Measurements from ENCODE around the gene DNAAF8. TPM values are rescaled to one million over a fixed set of nuclear protein-coding genes. Genes with fewer than 3 reads are reported as not detected.

The DNAAF8 gene
- total RNA-seq, 2 donors from 2014 or later, result not detected

DNA sequence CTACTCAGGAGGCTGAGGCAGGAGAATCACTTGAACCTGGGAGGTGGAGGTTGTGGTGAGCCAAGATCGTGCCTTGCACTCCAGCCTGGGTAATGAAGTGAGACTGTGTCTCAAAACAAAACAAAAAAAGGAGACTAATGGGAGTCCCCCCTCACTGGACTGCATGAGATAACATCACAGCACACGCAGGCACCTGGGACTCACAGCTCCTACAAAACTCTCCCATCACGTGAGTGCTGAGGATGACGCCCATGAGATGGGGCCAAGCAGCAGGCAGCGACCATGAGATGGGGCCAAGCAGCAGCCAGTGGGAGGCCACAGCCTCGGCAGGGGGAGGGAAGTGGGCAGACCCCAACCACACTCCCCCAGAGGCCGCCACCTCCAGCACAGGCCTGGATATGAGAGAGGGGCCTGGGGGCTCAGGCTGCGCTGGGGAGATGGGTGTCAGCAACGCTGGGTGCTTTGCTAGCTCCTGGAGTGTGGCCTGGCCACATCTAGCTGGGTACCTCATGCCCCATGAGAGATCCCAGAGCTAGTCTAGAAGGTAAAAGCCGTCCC lies 15.4 kb downstream of the DNAAF8 start:
- ATAC-seq (ENCODE audit: insufficient number of reproducible peaks, low FRiP score, low read depth), result no peak
- Histone ChIP-seq H3K9me3 (no peaks in the 10 kb centered on the region), H3K4me1 (ENCODE audit: control insufficient read depth in 1 of 2, low read depth in 2 of 2) (peaks cover 3 to 13% of the 10 kb centered on the region in 2 donors), H3K27ac (no peak overlapping the region), H3K4me3 (no peak overlapping the region), H3K36me3 (peaks cover 35% of the 10 kb centered on the region), H3K27me3 (replicated peaks; ENCODE audit: insufficient read depth) (no peaks in the 10 kb centered on the region)
- TF ChIP-seq, protein P1, sequence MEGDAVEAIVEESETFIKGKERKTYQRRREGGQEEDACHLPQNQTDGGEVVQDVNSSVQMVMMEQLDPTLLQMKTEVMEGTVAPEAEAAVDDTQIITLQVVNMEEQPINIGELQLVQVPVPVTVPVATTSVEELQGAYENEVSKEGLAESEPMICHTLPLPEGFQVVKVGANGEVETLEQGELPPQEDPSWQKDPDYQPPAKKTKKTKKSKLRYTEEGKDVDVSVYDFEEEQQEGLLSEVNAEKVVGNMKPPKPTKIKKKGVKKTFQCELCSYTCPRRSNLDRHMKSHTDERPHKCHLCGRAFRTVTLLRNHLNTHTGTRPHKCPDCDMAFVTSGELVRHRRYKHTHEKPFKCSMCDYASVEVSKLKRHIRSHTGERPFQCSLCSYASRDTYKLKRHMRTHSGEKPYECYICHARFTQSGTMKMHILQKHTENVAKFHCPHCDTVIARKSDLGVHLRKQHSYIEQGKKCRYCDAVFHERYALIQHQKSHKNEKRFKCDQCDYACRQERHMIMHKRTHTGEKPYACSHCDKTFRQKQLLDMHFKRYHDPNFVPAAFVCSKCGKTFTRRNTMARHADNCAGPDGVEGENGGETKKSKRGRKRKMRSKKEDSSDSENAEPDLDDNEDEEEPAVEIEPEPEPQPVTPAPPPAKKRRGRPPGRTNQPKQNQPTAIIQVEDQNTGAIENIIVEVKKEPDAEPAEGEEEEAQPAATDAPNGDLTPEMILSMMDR (IDR thresholded peaks at IDR 0.05), result no peak
- no peak for DNase-seq (ENCODE audit: low spot score)

DNA sequence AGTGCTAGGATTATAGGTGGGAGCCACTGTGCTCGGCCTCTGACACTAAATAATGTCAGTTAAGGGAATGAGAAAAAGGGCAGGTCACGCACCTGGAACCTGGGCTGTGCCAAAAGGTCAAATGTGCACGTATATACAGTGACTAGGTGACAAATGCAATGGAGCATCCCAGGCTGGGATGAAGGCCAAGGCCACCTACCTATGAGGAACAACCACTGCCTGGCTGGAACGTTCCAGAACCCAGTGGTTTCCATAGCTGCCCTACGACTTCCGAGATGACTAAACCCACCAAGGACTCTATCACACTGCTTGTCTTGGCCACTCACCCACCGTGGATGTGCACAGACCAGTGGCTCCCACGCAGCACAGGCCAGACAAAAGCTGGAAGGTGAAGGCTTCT lies 16.6 kb downstream of the DNAAF8 start:
- no peak overlapping the region for H3K27ac ChIP-seq
- peaks cover 3 to 13% of the 10 kb centered on the region in 2 donors for H3K4me1 ChIP-seq (ENCODE audit: control insufficient read depth in 1 of 2, low read depth in 2 of 2)
- H3K36me3 ChIP-seq, result peaks cover 39% of the 10 kb centered on the region
- TF ChIP-seq, protein P1 (IDR thresholded peaks at IDR 0.05), result no peak
- no peaks in the 10 kb centered on the region for H3K9me3 ChIP-seq
- DNase-seq (ENCODE audit: low spot score), result no peak
- no peak overlapping the region for H3K4me3 ChIP-seq
- ATAC-seq (ENCODE audit: insufficient number of reproducible peaks, low FRiP score, low read depth), result no peak
- no peaks in the 10 kb centered on the region for H3K27me3 ChIP-seq (replicated peaks; ENCODE audit: insufficient read depth)

- Histone ChIP-seq H3K27me3 (replicated peaks; ENCODE audit: insufficient read depth) (no peaks in the 10 kb centered on the region), H3K4me3 (no peak overlapping the region), H3K27ac (no peak overlapping the region), H3K9me3 (no peaks in the 10 kb centered on the region), H3K4me1 (ENCODE audit: control insufficient read depth in 1 of 2, low read depth in 2 of 2) (peaks cover 0 to 4% of the 10 kb centered on the region in 2 donors), H3K36me3 (peaks cover 43% of the 10 kb centered on the region)
- ATAC-seq (ENCODE audit: insufficient number of reproducible peaks, low FRiP score, low read depth) (no peak), DNase-seq (ENCODE audit: low spot score) (no peak)
- TF ChIP-seq, protein P1 (IDR thresholded peaks at IDR 0.05), result no peak
Observed at GRCh38 chr16:4752351-4753100, 18.2 kb downstream of the DNAAF8 start.

DNA sequence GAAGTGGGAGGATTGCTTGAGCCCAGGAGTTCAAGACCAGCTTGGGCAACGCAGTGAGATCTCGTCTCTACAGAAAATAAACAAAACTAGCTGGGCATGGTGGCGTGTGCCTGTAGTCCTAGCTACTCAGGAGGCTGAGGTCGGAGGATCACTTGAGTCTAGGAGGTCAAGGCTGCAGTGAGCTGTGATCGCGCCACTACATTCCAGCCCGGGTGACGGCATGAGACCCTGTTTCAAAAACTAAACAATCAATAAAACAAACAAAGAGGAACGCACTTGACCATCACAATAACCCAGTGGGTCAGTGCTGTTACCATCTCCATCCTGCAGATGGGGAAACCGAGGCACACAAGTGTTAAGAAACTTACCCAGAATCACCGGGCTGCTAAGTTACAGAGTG lies 18.9 kb downstream of the DNAAF8 start:
- Histone ChIP-seq H3K27me3 (replicated peaks; ENCODE audit: insufficient read depth) (no peaks in the 10 kb centered on the region), H3K9me3 (no peaks in the 10 kb centered on the region)

DNA sequence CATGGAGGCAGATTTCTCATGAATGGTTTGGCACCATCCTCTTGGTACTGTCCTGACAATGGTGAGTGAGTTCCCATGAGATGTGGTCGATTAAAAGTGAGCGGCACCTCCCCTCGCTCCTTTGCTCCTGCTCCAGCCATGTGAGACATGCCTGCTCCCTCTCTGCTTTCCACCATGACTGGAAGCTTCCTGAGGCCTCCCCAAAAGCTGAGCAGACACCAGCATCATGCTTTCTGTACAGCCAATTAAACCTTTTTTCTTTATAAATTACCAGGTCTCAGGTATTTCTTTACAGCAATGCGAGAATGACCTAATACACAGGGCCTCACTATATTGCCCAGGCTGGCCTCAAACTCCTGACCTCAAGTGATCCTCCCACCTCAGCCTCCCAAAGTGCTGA lies 20.5 kb downstream of the DNAAF8 start:
- Histone ChIP-seq H3K36me3 (peaks cover 52% of the 10 kb centered on the region), H3K27me3 (replicated peaks; ENCODE audit: insufficient read depth) (no peaks in the 10 kb centered on the region), H3K4me1 (ENCODE audit: control insufficient read depth in 1 of 2, low read depth in 2 of 2) (no peaks in the 10 kb centered on the region), H3K9me3 (no peaks in the 10 kb centered on the region), H3K27ac (no peak overlapping the region), H3K4me3 (no peak overlapping the region)
- TF ChIP-seq, protein P1 (IDR thresholded peaks at IDR 0.05), result no peak
- ATAC-seq (ENCODE audit: insufficient number of reproducible peaks, low FRiP score, low read depth), result no peak
- no peak for DNase-seq (ENCODE audit: low spot score)

More for the DNA sequence above, 18.9 kb downstream of the DNAAF8 start:
- Histone ChIP-seq H3K36me3 (peaks cover 47% of the 10 kb centered on the region), H3K27ac (no peak overlapping the region), H3K4me1 (ENCODE audit: control insufficient read depth in 1 of 2, low read depth in 2 of 2) (no peaks in the 10 kb centered on the region), H3K4me3 (no peak overlapping the region)
- no peak for DNase-seq (ENCODE audit: low spot score)
- TF ChIP-seq, protein P1 (IDR thresholded peaks at IDR 0.05), result no peak
- ATAC-seq (ENCODE audit: insufficient number of reproducible peaks, low FRiP score, low read depth), result peak; percentile 12
